ENCODE results near the gene MAD2L2. TPM values are rescaled to one million over a fixed set of nuclear protein-coding genes. Genes with fewer than 3 reads are reported as not detected.

The MAD2L2 gene
- polyA plus RNA-seq, 3 donors = 50.4 to 71.3 (median 57.8) TPM

- no peak overlapping the region for H2AFZ ChIP-seq (ENCODE audit: insufficient read depth, low read depth, low read length, poor library complexity, severe bottlenecking)
- no peaks in the 10 kb centered on the region for H3K27me3 ChIP-seq (ENCODE audit: control insufficient read depth in 2 of 2, insufficient read depth in 2 of 2, low read length in 2 of 2)
- no peaks in the 10 kb centered on the region for H3K9me3 ChIP-seq (replicated peaks in 1 of 2; ENCODE audit: control insufficient read depth in 1 of 2, insufficient read depth in 1 of 2, low read length in 2 of 2)
- no peaks in the 10 kb centered on the region for H3K79me2 ChIP-seq (ENCODE audit: insufficient read depth, low read length)
- H3K4me2 ChIP-seq (replicated peaks; ENCODE audit: extremely low read depth, low read length, poor library complexity, severe bottlenecking) = no peak overlapping the region
- DNase-seq = no peak
- 92% methylated on average over 5 of the region's 8 CpGs for whole genome bisulfite sequencing (ENCODE audit: insufficient coverage)
- H3K36me3 ChIP-seq (replicated peaks in 1 of 2; ENCODE audit: control insufficient read depth in 1 of 2, insufficient read depth in 2 of 2, low read length in 2 of 2) = no peaks in the 10 kb centered on the region
- Mint-ChIP-seq H3K9me3 (no peaks in the 10 kb centered on the region), H3K27ac (no peak overlapping the region), H3K27me3 (ENCODE audit: low read depth in 3 of 3) (peaks cover 8 to 21% (median 18%) of the 10 kb centered on the region in 3 donors), H3K4me3 (no peak overlapping the region), H3K36me3 (no peaks in the 10 kb centered on the region), H3K4me1 (peaks cover 4% of the 10 kb centered on the region)
- no peaks in the 10 kb centered on the region for H4K20me1 ChIP-seq (ENCODE audit: insufficient read depth, low read length)
- H3K4me3 ChIP-seq (replicated peaks in 1 of 3; ENCODE audit: low read depth in 2 of 3, low read length in 3 of 3) = no peak overlapping the region
- no peaks in the 10 kb centered on the region for H3K4me1 ChIP-seq (ENCODE audit: control insufficient read depth in 1 of 2, insufficient read depth in 2 of 2, low read length in 2 of 2)
- no peak for TF ChIP-seq CTCF (IDR thresholded peaks at IDR 0.05)
- no peak overlapping the region for H3K9ac ChIP-seq (ENCODE audit: insufficient read depth, low read length, poor library complexity, severe bottlenecking)
- no peak overlapping the region for H3K27ac ChIP-seq (ENCODE audit: low read depth in 1 of 2, low read length in 2 of 2)
- intact Hi-C loops (cut with micrococcal nuclease) = no loop called here
These were observed 31.3 kb upstream of the MAD2L2 start for GRCh38 chr1:11712285-11712684.

GRCh38 chr1:11711490-11711889 is 30.5 kb upstream of the MAD2L2 start:
- Histone ChIP-seq H3K27me3 (ENCODE audit: control insufficient read depth in 2 of 2, insufficient read depth in 2 of 2, low read length in 2 of 2) (no peaks in the 10 kb centered on the region), H3K9me3 (replicated peaks in 1 of 2; ENCODE audit: control insufficient read depth in 1 of 2, insufficient read depth in 1 of 2, low read length in 2 of 2) (no peaks in the 10 kb centered on the region), H3K9ac (ENCODE audit: insufficient read depth, low read length, poor library complexity, severe bottlenecking) (no peak overlapping the region), H3K79me2 (ENCODE audit: insufficient read depth, low read length) (no peaks in the 10 kb centered on the region), H4K20me1 (ENCODE audit: insufficient read depth, low read length) (no peaks in the 10 kb centered on the region), H3K4me2 (replicated peaks; ENCODE audit: extremely low read depth, low read length, poor library complexity, severe bottlenecking) (no peak overlapping the region), H3K4me3 (replicated peaks in 1 of 3; ENCODE audit: low read depth in 2 of 3, low read length in 3 of 3) (no peak overlapping the region), H3K27ac (ENCODE audit: low read depth in 1 of 2, low read length in 2 of 2) (no peak overlapping the region), H3K4me1 (ENCODE audit: control insufficient read depth in 1 of 2, insufficient read depth in 2 of 2, low read length in 2 of 2) (no peaks in the 10 kb centered on the region), H2AFZ (ENCODE audit: insufficient read depth, low read depth, low read length, poor library complexity, severe bottlenecking) (peak overlapping the region; percentile 11), H3K36me3 (replicated peaks in 1 of 2; ENCODE audit: control insufficient read depth in 1 of 2, insufficient read depth in 2 of 2, low read length in 2 of 2) (no peaks in the 10 kb centered on the region)
- intact Hi-C loops (cut with micrococcal nuclease) = no loop called here
- no peak for TF ChIP-seq CTCF (IDR thresholded peaks at IDR 0.05)
- DNase-seq = no peak
- WGBS (ENCODE audit: insufficient coverage) = 89% methylated on average over 5 of the region's 5 CpGs
- no peak overlapping the region for H3K27ac Mint-ChIP-seq
- H3K4me1 Mint-ChIP-seq = peaks cover 4% of the 10 kb centered on the region
- no peaks in the 10 kb centered on the region for H3K36me3 Mint-ChIP-seq
- H3K4me3 Mint-ChIP-seq = no peak overlapping the region
- H3K27me3 Mint-ChIP-seq (ENCODE audit: low read depth in 3 of 3) = peaks cover 8 to 24% (median 21%) of the 10 kb centered on the region in 3 donors
- no peaks in the 10 kb centered on the region for H3K9me3 Mint-ChIP-seq
